GM12864 (cell line): ENCODE data around the gene AQP2.

ENCODE experiments used
- DNase-seq: peaks from one replicate; pipeline ENCODE4 v3.0.0-alpha.2; 2011; ENCODE audit warnings: low read depth
- H3K4me3 ChIP-seq: 2 replicates; pipeline ENCODE4 v1.5.1; 2011; ENCODE audit warnings: mild to moderate bottlenecking, low read depth, low read length, control low read depth
- TF ChIP-seq, protein P1 (sequence below): IDR thresholded peaks from 2 replicates; pipeline ENCODE4 v1.5.1; 2011; ENCODE audit warnings: low read depth, mild to moderate bottlenecking, moderate library complexity, low read length, control low read depth, inconsistent platforms; ENCODE audit errors: missing control alignments

AQP2 gene

DNA sequence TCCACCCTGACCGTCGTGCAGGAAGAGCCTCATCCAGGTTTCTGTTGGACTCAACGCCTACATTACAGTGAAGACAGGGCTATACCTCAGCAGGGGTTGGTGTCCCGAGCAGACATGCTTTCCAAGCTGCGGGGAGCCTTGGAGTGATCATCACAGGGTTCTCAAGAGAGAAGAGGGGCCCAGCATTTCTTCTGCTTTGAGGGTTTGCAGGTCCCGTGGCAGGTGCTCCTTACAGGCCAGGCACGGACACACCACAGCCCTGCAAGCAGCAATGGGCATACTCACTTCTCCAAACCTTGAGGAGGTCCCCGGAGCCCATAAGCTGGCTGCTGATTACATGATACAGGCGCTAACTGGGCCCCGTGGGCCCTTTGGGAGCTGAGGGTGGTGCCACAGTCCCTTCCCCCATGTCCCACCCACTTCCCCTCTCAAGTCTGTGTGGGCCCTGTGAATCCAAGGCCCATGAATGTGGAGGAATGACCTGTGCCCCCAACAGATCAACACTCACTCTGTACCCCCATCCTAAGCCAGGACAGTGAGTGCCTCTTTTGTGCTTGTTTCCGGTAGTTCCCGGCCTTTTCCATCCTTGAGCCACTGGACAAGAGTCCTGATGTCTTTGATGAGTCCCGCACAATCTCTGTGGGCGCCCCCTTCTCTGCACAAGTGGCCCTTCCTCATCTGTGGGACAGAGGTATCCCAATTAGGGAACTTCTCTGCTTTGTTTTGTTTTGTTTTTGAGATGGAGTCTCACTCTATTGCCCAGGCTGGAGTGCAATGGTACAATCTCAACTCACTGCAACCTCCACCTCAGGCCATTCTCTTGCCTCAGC, 1.1 kb downstream of the AQP2 start:
- H3K4me3 ChIP-seq: no peak overlapping the region
- TF ChIP-seq, protein P1, sequence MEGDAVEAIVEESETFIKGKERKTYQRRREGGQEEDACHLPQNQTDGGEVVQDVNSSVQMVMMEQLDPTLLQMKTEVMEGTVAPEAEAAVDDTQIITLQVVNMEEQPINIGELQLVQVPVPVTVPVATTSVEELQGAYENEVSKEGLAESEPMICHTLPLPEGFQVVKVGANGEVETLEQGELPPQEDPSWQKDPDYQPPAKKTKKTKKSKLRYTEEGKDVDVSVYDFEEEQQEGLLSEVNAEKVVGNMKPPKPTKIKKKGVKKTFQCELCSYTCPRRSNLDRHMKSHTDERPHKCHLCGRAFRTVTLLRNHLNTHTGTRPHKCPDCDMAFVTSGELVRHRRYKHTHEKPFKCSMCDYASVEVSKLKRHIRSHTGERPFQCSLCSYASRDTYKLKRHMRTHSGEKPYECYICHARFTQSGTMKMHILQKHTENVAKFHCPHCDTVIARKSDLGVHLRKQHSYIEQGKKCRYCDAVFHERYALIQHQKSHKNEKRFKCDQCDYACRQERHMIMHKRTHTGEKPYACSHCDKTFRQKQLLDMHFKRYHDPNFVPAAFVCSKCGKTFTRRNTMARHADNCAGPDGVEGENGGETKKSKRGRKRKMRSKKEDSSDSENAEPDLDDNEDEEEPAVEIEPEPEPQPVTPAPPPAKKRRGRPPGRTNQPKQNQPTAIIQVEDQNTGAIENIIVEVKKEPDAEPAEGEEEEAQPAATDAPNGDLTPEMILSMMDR: no peak
- DNase-seq: no peak

DNA sequence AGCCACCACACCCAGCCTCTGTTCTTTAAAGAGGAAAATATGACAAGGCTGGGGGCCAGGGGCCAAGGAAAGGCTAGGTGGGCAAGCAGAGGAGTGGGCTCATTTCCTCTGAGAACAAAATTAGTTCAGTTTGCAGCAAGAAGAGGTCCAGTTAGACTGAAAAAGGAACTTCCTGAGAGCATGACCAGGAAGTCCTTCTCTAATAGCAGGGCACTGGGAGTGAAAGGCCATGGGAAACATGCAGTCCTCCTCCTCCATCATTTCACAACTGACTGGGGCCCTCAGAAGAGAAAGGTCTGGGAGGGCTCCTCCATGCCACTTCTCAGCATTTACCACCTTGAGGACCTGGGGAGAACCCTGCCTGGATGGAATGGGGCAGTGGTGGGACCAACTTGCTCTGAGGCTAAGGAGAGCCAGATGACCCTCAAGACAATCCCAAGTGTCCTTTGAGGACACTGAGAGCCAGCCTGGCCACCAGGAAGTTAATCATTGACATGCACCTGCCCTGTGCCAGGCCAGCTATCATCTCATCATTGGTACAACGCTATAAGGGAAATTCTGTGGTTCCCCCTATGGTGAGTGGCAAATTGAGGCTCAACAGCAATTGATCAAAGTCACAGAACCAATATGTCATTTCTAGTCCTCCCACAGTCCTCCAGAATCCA, 2.0 kb downstream of the AQP2 start:
- TF ChIP-seq, protein P1: no peak
- no peak for DNase-seq
- no peak overlapping the region for H3K4me3 ChIP-seq

DNA sequence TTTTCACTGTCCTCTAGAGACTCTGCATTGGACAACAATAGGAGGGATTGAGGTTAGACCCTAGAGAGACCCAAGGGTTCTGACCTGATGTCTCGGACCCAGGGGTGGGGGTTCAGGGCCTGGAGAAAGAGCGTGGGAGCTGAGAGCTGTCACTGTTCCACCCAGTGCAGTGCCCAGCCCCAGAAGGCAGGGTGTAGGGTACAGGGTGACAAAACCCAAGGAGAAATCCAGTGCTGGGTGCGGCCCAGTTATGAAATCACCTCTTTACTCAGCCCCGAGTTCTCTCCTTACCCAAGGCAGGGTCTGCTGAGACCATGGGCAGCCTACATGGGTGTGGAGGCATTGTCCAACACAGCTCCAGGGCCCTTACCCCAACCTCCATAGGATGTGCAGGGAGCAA, 2.6 kb downstream of the AQP2 start:
- no peak overlapping the region for H3K4me3 ChIP-seq
- TF ChIP-seq, protein P1: no peak
- DNase-seq: no peak

DNA sequence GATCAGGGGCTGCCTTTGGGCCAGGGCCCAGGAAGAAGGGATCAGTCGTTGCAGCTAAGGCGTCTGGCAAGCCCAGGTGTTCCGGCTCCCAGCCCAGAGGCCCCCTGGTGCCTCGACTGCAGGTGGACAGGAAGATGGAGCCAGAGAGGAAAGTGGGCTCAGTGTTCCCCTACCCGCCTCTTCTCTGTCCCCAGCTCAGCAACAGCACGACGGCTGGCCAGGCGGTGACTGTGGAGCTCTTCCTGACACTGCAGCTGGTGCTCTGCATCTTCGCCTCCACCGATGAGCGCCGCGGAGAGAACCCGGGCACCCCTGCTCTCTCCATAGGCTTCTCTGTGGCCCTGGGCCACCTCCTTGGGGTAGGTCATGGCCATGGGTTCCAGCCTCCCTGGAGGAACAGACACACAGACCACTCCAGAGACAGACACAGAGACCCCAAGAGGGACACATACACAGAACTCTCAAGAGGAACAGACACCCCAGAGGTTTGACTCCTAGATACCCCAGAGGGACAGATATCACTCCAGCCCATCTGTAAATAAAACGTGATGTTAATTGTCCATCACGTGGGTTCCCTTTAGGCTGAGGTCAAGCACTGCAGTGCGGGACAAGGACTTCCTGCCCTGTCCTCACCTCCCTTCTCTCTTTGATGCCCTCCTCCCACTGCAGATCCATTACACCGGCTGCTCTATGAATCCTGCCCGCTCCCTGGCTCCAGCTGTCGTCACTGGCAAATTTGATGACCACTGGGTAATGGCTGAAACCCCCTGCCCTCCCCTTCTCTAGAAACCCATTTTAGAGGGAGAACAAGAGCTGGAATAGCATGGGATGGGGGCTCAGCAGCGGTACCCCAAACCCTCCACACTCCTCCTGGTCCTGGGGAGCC, 3.7 kb downstream of the AQP2 start:
- TF ChIP-seq, protein P1: no peak
- H3K4me3 ChIP-seq: no peak overlapping the region
- DNase-seq: no peak

DNA sequence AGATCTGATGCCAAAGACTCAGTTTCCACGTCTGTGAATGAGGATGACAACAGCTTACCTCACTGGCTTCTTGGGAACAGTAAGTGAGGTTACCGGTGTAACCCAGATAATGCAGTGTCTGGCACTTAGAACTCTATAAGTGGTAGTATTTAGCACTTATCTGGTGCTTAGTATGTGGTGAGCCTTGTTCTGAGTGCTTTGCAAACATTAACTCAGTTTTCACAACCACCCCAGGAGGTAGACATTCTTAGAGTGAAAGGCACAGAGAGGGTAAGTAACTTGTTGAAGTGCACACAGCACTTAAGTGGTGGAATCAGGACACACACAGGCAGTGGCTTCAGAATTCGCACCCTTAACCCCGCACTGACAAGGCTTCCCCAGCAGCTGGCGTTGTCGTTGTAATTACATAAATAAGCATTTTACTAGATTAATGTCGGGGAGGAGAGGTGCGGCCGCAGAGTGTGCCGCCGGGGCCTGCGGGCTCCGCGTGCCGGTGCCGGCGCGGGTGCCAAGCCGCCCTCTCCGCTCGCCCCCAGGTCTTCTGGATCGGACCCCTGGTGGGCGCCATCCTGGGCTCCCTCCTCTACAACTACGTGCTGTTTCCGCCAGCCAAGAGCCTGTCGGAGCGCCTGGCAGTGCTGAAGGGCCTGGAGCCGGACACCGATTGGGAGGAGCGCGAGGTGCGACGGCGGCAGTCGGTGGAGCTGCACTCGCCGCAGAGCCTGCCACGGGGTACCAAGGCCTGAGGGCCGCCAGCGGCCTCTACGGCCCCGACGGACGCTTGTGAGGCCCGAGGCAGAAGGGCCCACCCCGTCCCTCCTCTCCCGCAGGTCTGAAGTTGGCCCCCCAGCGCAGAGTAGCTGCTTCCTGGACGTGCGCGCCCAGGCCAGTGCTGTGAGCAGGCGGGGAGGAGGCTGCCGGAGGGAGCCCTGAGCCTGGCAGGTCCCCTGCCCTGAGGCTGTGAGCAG, 4.6 kb downstream of the AQP2 start:
- DNase-seq: no peak
- TF ChIP-seq, protein P1: no peak

More for the DNA sequence above, 4.6 kb downstream of the AQP2 start:
- no peak overlapping the region for H3K4me3 ChIP-seq
